ENCODE results near the gene FAXDC2.

The FAXDC2 gene

GRCh38 chr5:154797762-154798161 is 52.6 kb downstream of the FAXDC2 start:
- DNase-seq (ENCODE audit: low read depth) = no peak

DNA sequence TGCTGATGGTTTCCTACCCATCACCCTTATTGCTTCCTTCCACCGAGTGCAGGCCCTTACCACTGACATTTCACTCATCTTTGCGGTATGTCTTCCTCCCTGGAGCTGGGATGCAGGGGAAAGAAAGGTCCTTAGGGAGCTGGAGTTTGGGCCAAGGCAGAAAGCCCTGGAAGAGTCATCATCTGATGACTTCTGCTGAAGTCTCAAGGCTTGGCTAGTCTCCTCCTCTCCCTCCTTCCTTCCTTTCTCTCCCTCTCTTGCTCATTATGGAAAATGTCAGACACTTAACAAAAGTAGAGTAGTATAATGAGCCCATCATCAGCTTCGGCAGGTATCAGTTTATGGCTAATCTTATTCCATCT is 55.2 kb downstream of the FAXDC2 start:
- no peak for DNase-seq (ENCODE audit: low read depth)

GRCh38 chr5:154794525-154795234 is 55.7 kb downstream of the FAXDC2 start:
- DNase-seq (ENCODE audit: low read depth) = no peak

DNA sequence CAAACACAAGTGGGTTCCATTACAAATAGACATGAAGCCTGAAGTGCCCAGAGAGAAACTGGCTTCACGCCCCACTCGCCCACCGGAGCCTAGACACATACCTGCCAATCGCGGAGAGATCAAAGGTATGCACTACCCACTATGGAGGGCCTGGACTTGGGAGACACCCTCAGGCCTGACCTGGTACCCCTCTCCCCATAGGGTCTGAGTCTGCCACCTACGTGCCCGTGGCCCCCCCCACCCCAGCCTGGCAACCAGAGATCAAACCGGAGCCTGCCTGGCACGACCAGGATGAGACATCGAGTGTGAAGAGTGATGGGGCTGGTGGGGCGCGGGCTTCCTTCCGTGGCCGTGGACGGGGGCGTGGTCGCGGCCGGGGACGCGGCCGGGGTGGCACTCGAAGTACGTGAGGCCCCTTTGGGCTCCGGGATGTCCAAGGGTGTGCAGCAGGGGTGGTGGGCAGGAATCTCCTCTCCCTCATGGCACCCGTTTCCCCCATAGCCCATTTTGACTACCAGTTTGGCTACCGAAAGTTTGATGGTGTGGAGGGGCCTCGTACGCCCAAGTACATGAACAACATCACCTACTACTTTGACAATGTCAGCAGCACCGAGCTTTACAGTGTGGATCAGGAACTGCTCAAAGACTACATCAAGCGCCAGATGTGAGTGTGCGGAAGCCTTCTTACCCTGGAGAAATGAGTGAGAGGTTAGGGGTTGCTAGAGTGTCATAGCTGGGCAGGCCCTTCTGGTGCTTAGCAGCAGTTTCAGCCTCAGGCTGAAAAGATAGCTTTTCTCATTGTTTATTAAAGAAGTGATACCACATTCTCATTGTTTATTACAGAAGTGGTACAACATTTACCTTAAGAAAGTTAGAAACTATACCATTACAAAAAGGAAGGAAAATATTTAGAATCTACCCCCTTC is 56.5 kb downstream of the FAXDC2 start:
- no peak for DNase-seq (ENCODE audit: low read depth)

DNA sequence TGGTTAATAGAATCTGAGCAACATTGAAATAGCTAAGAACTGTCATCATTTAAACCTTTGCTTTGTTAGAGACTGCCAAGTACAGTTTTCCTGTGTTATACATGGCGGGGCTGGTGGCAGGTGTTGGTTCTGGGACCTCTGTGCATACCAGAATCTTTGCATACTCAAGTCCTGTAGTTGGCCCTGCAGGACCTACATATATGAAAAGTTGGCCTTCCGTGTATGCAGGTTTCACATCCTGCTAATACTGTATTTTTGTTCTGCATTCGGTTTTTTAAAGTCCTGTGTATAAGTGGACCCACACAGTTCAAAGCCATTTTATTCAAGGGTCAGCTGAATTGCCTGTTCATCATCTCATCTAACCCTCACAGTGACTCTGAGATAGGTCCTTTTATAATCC is 58.9 kb downstream of the FAXDC2 start:
- DNase-seq (ENCODE audit: low read depth) = no peak

GRCh38 chr5:154788212-154788611 is 62.2 kb downstream of the FAXDC2 start:
- no peak for DNase-seq (ENCODE audit: low read depth)

- no peak for DNase-seq (ENCODE audit: low read depth)
Observed at GRCh38 chr5:154786414-154786813, 64.0 kb downstream of the FAXDC2 start.

- no peak for DNase-seq (ENCODE audit: low read depth)
Observed at GRCh38 chr5:154784856-154785255, 65.5 kb downstream of the FAXDC2 start.

DNA sequence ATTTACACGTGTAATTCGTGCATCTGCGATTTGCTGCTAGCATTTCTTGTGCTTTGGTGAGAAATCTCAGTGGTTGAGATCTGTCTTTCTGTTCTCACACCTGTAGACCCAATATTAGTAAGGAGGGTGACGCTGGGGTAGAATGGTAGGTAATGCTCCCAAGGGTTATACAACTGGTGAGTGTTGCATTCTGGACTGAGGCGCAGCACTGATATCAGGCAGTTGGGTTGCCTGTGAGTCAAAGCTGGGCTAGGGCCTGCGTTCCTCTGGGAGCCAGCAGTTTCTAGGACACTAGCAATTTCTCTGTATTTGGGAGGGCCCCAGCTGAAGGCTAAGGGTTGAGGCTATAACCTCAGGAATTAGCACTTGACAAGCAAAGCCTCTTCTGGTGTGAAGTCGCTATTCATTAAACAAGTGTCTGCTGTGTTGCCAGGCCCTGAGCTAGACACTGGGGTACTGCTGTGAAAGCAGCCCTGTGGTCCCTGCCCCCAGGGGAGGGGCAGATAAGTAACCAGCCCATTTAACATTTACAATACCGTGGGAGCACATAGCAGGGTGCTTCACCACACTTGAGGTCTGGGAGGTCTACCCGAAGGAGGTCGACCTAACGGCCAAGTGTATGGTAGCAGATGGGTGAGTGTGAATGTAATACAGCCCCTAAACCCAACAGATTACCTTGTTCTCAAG is 66.5 kb downstream of the FAXDC2 start:
- no peak for DNase-seq (ENCODE audit: low read depth)

DNA sequence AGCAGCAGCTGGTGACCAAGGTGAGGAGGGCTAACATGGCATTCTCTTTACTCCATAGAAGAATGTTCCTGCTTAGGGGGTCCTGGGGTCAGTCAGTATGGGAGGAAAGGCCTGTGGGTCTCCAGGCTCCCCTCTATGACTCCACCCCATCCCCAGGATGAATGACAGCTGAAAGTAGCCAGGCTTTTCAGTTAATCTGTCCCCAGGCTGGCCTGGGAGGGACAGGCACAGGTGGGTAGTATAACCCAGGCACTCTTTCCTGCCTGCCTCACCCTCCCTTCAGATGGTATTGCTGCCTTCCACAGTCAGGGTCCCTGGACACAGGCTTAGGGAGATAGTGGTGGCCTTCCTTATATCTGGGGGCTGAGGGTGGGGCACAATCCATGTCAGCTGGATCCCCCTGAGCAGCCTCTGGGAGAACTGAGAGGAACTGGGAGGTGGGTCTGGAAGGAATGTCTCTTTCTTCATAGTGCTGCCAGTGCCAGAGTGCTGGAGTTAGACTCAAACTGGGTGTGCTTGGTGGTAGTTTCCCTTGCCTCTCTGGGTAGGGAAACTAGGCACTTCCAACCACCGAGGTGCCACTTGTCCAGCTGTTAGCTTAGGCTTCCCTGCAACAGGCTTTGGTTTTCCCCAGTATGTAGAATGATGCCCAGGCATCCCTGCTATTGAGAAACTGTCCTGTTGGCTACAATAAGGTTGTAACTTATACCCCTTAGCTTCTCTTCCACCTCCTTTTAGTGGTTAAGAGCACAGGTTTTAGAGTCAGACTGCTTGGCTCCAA is 67.4 kb downstream of the FAXDC2 start:
- no peak for DNase-seq (ENCODE audit: low read depth)

DNA sequence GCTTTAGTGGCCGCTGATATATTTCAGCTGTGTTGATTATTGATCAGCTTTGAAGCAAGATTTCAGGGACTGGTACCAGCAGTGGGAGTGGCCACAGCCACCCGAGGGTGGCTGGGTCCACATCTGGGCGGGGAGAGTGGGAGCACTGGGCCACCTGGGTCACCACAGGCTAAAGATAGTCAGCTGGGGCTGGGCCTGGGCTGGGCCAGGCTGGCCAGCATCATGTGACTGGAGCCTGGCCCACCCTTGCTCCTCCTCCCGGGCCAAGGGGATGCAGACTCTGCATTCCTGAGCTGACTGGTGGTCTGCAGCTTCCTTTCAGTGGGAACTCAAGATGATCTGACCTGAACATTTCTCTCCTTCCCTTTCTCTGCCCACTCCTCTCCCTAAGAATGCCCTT is 68.1 kb downstream of the FAXDC2 start:
- no peak for DNase-seq (ENCODE audit: low read depth)

DNA sequence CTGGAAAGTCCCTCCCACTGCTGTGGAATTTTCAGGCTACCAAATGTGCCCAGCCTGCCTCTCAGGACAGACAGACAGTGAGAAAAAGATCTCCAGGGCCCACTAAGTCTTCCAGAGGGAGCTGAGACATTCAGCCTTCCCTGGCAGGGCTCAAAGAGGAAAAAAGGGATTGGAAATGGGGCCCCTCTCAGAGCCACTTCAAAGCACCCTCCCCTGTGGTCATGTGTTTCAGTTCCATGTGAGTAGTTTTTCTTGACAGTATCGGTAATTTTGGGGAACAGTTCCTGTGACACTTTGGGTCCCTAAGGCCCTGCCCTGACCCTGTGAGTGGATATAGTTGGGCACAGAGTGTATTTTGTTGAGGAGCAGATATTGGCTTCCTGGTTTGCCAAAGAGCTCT is 70.3 kb downstream of the FAXDC2 start:
- no peak for DNase-seq (ENCODE audit: low read depth)

DNA sequence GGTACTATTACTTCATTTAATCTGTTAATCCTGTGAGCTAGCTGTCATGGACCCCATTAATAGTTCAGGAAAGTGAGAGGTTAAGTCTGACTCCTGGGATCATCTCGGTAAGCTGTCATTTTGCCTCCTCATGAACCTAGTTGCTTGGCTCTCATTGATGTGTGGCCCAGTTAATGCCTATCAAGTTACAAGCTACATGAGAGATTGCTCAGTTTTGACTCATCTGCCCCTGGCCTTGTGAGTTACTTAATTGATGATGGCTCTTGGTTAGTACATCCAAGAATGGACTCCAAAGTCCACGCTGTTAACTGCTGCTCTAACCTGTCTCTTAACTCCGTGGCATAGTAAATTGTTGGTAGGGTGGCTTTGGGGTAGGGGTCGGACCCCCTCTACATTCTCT is 71.3 kb downstream of the FAXDC2 start:
- no peak for DNase-seq (ENCODE audit: low read depth)

- DNase-seq (ENCODE audit: low read depth) = no peak
Observed at GRCh38 chr5:154778534-154778933, 71.9 kb downstream of the FAXDC2 start.

DNA sequence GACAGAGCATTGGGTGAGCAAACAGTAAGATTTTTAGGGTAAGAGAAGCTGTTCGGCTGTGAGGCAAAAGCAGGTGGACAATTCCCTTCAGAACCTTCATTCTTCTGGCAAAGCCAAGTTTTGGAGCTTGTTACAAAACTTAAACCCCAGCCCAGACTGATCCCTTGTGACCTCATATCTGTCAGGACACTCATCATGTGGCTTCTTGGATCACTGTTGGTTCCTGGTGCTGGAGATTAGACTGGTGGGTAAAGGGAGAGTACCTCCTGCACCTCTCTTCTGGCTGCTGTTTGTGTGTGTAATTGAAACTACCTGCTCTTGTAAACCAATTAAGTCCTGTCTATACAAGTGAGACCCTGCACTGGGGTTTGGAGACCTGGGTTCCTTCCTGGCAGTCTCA is 74.2 kb downstream of the FAXDC2 start:
- DNase-seq (ENCODE audit: low read depth) = no peak

GRCh38 chr5:154773326-154773725 is 77.1 kb downstream of the FAXDC2 start:
- DNase-seq (ENCODE audit: low read depth) = no peak

GRCh38 chr5:154771383-154771901 is 79.0 kb downstream of the FAXDC2 start:
- DNase-seq (ENCODE audit: low read depth) = no peak

GRCh38 chr5:154770111-154770510 is 80.3 kb downstream of the FAXDC2 start:
- DNase-seq (ENCODE audit: low read depth) = no peak
